Stimulated activated CD8-positive, alpha-beta memory T cell treated with anti-CD3 and anti-CD28 coated beads, Interleukin-2, amount 100 ng/mL, for 1 hour (primary cell): ENCODE data around the gene THG1L.
A peak's percentile ranks its signal among the peaks of the same experiment; 100 is the strongest.
"Not testable (repeated sequence)": the region's sequence is repeated elsewhere in the genome, so short reads cannot be mapped to it uniquely, and the experiment has no call there.

Source experiments
- DNase-seq, 2 donors: peaks; one replicate each; pipeline ENCODE4 v3.0.0-alpha.2; 2020; ENCODE audit warnings: low read depth in 2 of 2

THG1L gene

DNA sequence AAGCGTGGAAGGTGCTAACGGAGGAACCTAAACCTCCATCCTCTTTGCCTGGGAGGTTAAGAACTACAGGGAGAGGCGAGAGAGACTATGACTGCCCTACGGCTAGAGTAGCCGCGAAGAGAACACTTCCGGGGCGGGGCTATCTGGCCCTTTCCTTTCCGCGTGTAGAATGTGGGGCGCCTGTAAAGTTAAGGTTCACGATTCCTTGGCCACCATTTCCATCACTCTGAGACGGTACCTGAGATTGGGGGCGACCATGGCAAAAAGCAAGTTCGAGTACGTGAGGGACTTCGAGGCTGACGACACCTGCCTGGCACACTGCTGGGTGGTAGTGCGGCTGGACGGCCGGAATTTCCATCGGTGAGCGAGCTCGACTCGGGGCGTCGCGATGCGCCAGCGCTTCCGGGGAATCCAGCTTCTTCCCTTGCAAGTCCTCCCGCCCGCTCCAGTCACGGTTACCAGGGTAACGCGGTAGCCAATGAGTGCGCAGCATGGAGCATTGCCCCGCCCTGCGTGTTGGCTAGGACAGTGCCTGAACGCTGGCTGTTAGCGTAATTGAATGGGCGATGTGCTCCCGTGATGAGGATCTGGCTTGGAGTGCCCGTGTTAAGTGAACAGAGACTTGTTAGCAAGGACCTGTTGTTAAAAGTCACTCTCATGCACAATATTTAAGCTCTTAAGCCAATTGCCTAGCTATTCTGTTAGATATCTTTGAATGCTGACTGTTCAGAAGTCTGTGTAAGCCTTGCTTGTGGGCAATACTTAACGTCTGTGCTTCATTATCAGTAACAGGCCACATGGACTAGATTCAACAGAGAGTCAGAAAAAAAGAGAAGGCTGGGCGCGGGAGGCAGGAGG lies at the start of gene THG1L:
THG1L (plus strand) TSS at position 149 of the 858 bp plus-strand sequence; CDS start at position 170, 21 bp downstream.
- DNase-seq, result peak; percentile 96 to 98

GRCh38 chr5:157682257-157682656 lies 49.0 kb upstream of the THG1L start:
- no peak for DNase-seq

GRCh38 chr5:157686276-157687197 lies 44.7 kb upstream of the THG1L start:
- not testable (repeated sequence) for DNase-seq

DNA sequence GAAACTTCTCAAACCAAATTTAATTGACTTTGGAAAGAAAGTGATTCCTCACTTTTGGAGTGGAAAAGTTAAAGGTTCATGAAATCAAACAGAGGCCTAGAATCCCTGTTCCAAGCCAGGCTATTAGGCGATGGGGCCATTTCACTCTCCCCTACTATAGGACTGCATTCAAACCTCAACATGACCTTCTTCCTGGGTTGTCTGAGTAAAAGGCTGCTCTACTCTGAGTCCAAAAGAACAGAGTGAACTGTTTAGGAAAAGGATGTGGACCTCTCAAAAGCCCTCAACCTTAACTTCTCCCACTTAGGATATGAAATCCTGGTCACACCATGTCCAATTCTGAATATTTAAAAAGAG lies 44.0 kb upstream of the THG1L start:
- no peak for DNase-seq

- DNase-seq, result no peak
These were observed 41.1 kb upstream of the THG1L start for GRCh38 chr5:157689942-157690689.

GRCh38 chr5:157690690-157691433 lies 40.4 kb upstream of the THG1L start:
- no peak for DNase-seq

DNA sequence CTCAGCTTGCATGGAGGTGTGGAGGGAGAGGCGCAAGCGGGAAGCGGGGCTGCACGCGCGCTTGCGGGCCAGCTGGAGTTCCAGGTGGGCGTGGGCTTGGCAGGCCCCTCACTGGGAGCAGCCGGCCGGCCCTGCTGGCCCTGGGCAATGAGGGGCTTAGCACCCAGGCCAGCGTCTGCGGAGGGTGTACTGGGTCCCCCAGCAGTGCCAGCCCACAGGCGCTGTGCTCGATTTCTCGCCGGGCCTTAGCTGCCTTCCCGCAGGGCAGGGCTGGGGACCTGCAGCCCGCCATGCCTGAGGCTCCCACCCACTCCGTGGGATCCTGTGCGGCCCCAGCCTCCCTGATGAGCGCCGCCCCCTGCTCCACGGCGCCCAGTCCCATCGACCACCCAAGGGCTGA lies 37.4 kb upstream of the THG1L start:
- not testable (repeated sequence) for DNase-seq

DNA sequence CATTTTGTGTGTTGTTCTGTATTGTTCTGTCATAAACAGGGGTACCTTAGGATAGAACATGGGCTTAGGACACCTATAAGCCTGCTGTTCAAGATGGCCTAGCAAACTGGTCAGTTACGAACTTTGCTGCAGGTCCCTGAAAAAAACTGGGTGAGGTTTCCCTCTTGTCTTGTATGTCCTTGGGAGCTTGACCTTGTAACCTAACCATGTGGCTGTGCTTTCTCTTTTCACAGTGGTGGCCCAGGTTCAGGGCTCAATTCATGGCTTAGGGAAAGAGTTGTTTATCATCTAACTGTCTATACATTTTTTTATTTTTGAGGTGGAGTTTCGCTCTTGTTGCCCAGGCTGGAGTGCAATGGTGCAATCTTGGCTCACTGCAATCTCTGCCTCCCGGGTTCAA lies 35.1 kb upstream of the THG1L start:
- not testable (repeated sequence) for DNase-seq

DNA sequence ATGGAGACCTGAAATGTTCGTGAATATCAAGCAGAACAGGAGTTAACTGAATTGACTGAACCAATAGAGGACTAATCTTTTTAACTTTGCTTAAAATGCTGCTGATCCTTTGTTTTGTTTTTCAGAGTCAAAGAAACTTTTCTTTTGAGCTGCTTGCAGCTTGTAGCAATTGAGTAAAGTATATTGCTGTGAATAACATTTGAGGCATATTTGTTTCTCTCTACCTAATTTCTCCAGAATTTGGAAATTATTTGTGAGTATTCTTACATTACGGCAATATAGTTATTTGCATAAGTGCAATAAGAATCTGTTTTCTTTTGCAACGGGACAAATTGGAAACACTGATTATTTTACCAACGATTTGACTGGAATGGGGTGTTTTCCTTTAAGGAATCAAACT lies 32.5 kb upstream of the THG1L start:
- DNase-seq, result not testable (repeated sequence)

DNA sequence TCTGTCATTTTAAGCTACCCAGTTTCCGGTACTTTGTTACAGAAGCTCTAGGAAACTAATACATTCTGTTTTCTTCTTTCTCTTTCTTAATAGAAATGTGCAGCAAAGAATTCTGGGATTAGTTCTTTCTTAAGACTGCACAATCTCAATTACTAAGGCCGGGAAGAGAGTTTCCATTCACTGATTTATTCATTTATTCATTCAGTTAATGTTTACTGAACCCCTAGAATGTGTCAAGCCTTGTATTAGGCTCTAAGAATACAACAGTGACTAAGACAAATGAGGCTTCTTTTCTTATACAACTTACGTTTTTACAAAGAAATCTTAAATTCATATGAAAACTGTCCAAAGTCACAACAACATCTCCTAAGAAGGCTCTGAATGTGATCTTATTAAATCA lies 27.5 kb upstream of the THG1L start:
- DNase-seq, result no peak

DNA sequence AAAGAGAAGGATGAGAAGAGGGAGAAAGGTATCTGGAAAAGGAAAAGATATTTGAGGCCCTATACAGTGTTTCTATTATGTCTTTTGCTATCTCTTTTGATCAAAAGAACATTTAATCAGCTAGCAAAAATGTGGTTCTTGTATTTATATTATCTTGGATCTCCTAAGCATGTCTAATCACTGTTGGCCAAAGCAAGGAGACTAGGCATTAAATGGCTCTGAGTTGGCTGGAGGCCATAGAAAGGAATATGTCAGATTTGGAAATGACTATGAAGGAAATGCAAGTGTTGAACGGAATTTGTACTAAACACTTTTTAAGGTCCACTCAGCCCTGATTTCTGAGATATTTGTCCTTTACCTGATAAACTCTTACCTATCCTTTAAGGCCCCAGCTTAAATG lies 22.4 kb upstream of the THG1L start:
- no peak for DNase-seq

DNA sequence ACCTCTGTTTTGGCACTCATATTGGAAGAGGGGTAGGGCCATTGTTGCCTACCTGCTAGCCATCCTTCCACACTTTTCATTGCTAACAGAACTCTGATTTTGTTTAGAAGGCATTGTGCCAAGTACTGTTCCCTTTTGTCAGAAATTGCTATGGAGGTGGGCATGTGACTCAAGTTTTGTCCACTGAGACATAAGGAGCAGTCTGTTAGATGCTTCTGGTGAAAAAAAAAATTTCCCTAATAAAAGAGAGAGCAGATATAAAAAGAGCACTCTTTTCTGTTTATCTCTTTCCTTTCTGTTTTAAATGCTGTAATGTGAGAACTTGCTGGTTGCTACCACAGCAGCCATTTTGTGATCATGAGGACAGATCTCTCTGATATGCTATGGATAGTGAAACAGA lies 21.9 kb upstream of the THG1L start:
- no peak for DNase-seq

DNA sequence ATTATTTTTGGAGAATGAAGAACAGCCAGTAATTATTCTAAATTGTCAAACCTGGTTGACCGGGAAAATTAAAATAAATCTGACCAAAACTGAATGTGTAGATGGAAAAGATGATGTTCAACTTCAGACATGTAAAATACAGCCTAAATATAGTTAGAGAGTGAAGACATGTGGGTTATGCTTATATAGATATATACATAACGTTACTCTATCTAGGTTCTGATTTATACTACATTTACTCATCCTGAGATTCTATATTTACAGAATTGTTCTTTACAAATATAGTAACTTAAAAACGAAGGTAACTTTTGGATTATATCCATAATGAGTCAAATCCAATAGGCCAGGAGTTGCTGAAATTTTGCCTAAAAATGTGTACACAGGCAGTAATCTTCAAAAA lies 20.8 kb upstream of the THG1L start:
- DNase-seq, result no peak

DNA sequence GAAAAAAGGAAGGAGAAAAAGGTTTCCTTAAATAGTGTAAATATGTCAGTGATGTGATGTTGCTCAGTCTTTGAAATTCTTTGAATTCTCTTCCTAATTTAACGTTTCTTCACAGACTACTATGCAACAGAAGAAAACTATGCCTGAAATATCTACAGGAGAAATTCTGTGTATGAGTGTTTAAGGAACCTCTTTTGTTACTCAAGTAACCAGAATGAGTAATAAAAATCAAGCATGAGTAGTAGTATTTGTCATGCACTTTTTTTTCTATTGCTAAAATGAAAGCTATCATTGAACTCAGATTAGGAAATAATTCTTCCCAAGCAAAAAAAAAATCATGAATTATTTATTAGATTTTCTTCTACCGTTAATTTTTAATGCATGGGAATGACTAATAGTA lies 20.3 kb upstream of the THG1L start:
- no peak for DNase-seq

DNA sequence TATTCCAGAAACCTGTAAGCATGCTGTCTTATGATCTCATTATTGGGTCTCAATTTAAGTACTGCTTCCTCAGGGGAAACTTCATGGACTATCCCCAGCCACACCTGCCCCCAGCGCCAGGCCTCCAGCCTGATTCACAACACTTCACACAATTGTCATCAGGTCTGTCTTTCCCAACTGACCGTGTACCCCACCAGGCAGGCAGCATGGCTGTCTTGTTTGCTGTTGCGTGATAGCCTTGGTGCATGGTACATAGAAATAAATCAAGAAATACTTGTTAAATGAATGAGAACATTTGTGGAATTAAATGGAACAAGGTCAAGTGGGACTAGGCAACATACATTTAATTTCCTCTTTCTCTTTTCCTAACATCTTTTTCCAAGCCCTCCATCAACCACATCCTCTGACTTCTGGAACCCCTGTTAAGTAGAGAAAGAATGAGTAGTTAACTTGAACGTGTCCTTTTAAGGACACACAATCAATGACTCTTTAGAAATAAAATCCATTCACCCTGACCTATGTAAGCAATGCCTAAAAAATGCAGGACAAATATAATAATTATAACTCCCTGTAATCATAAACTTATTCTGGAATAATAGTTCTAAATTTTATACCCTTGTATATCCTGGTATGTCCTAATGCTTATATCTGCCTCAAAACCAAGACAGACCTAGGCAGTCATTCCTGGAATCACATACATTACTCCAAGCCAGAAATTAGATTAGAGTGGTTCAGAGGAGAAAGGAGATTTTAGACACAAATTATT lies 17.2 kb upstream of the THG1L start:
- DNase-seq, result no peak

DNA sequence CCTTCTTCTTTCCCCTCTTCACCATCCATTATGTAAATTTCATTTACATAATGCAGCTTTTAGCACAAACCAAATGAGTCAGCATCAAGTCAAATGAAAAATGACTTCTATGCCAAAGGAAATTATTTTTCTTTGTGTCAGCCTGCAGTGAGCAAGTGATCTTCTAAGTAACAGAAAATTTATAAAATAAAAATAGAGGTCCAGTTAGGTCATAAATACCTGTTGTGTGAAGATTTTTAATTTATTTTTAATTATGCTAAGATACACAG lies 16.7 kb upstream of the THG1L start:
- no peak for DNase-seq

DNA sequence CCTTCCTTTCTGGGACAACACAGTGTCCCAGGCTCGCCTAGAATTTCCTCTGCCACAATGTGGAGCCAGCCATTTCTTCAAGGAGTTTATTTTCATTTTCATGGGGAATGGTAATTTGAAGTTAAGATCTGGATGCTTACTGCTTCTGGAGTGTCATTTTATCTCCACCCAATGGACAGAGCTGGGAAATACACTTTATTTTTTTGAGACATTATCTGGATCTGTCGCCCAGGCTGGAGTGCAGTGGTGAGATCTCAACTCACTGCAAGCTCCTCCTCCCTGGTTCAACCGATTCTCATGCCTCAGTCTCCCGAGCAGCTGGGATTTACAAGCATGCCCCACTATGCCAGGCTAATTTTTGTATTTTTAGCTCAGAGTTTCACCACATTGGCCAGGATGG lies 12.7 kb upstream of the THG1L start:
- DNase-seq, result no peak

- no peak for DNase-seq
These were observed 12.0 kb upstream of the THG1L start for GRCh38 chr5:157719245-157719644.

DNA sequence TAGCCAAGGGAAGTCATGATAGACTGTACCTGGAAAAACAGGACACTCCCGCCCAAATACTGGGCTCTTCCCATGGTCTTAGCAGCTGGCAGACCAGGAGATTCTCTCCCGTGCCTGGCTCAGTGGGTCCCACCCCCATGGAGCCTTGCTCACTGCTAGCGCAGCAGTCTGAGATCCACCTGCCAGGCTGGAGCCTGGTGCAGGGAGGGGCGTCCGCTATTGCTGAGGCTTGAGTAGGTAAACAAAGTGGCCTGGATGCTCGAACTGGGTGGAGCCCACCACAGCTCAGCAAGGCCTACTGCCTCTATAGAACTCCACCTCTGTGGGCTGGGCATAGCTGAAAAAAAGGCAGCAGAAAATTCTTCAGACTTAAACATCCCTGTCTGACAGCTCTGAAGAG lies 10.1 kb upstream of the THG1L start:
- no peak for DNase-seq

GRCh38 chr5:157722895-157723294 lies 8.3 kb upstream of the THG1L start:
- not testable (repeated sequence) for DNase-seq

DNA sequence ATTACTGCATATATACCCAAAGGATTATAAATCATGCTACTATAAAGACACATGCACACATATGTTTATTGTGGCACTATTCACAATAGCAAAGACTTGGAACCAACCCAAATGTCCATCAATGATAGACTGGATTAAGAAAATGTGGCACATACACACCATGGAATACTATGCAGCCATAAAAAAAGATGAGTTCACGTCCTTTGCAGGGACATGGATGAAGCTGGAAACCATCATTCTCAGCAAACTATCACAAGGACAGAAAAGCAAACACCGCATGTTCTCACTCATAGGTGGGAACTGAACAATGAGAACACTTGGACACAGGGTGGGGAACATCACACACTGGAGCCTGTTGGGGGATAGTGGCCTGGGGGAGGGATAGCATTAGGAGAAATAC lies 4.6 kb upstream of the THG1L start:
- not testable (repeated sequence) for DNase-seq
